HG03521 (cell line): Measurements from ENCODE around the gene ARG2.

Experiments used
- ATAC-seq: cut with Tn5 transposase; IDR thresholded peaks from one replicate; pipeline ENCODE4 v1.9.1; 2021; ENCODE audit warnings: mild to moderate bottlenecking, moderate library complexity; ENCODE audit not compliant: unreplicated experiment

ARG2 gene

GRCh38 chr14:67619446-67620216, at the start of gene ARG2:
Gene ARG2, plus strand, starts transcription at chr14:67619920. Its CDS starts 58 bp downstream, at chr14:67619978.
- peak; percentile 95 for ATAC-seq

GRCh38 chr14:67570453-67570852, 49.3 kb upstream of the ARG2 start:
- ATAC-seq: no peak

- ATAC-seq: no peak
Observed at GRCh38 chr14:67571275-67571990, 48.3 kb upstream of the ARG2 start.

- no peak for ATAC-seq
Observed at GRCh38 chr14:67571991-67572323, 47.8 kb upstream of the ARG2 start.

- no peak for ATAC-seq
Observed at GRCh38 chr14:67572608-67573007, 47.1 kb upstream of the ARG2 start.

GRCh38 chr14:67573228-67574010, 46.3 kb upstream of the ARG2 start:
- ATAC-seq: no peak

GRCh38 chr14:67574156-67574555, 45.6 kb upstream of the ARG2 start:
- no peak for ATAC-seq

- ATAC-seq: no peak
Observed at GRCh38 chr14:67574806-67575205, 44.9 kb upstream of the ARG2 start.

GRCh38 chr14:67575684-67576083, 44.0 kb upstream of the ARG2 start:
- no peak for ATAC-seq

GRCh38 chr14:67576216-67576955, 43.3 kb upstream of the ARG2 start:
- ATAC-seq: no peak

- ATAC-seq: no peak
Observed at GRCh38 chr14:67577181-67577808, 42.4 kb upstream of the ARG2 start.

- ATAC-seq: no peak
Observed at GRCh38 chr14:67577909-67578749, 41.6 kb upstream of the ARG2 start.

GRCh38 chr14:67579040-67579439, 40.7 kb upstream of the ARG2 start:
- no peak for ATAC-seq

GRCh38 chr14:67579636-67580035, 40.1 kb upstream of the ARG2 start:
- ATAC-seq: no peak

- ATAC-seq: no peak
Observed at GRCh38 chr14:67580336-67581171, 39.2 kb upstream of the ARG2 start.

- no peak for ATAC-seq
Observed at GRCh38 chr14:67581643-67582042, 38.1 kb upstream of the ARG2 start.

GRCh38 chr14:67582061-67582460, 37.7 kb upstream of the ARG2 start:
- no peak for ATAC-seq

- ATAC-seq: no peak
Observed at GRCh38 chr14:67583711-67584644, 35.7 kb upstream of the ARG2 start.
